ENCODE results near the gene IL7R. TPM values are rescaled to one million over a fixed set of nuclear protein-coding genes. Genes with fewer than 3 reads are reported as not detected.
"Not testable (repeated sequence)": the region's sequence is repeated elsewhere in the genome, so short reads cannot be mapped to it uniquely, and the experiment has no call there.

Gene IL7R
- total and polyA plus RNA-seq, 2 donors (not counting 1 experiment from before 2014, with no cell fraction given), result 67.9 to 266 TPM

DNA sequence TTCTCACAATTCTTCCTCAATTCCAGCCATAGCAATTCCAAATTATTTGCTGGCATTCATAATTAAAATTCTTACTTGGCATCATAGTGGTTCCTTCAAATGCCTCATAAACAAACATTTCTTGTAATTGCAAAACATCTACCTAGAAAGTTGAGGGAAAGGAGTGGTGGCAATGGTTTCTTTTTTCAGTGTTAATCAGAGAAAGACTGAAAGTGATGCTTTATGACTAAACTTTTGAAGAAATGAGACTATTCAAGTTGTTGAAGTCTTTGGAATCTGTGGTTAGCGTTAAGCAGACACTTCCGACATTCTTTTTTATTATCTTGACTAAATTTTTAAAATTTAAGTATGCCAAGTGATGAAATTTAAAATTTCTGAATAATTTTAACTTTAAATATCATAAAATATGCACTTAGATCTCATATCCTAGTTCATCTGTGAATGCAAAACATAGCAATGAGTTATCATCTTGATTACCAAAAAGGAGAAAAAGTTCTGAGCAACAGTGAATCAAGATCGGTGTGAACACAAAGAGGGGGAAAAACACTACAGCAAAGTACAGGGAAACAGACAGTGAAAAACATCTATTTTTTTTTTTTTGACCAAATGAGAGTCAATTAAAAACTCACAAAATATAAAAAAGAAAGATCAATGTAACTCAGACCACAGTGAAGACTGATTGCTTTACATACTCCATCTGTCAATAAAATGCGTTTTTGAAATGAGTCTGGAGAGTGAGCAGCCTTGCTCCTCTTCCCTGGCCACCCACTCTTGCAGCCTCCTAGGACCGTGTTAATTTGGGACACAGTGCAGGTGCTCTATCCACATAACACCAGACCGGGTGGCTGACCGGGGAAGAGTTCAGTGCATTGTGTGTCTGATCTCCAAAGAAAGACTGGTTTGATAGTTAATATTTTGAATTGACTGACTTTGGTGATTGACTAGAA lies 20.6 kb upstream of the IL7R start:
- no peak overlapping the region for H2AFZ ChIP-seq (ENCODE audit: low read length)
- no peak overlapping the region for H3K9ac ChIP-seq (ENCODE audit: insufficient read depth, low read length)
- no peaks in the 10 kb centered on the region for H3K9me3 ChIP-seq (ENCODE audit: control insufficient read depth, insufficient read depth, low read depth, low read length)
- peaks cover 2% of the 10 kb centered on the region for H3K4me1 ChIP-seq (ENCODE audit: control insufficient read depth, extremely low read depth, insufficient read depth, low read length)
- no peaks in the 10 kb centered on the region for H4K20me1 ChIP-seq (ENCODE audit: control insufficient read depth, extremely low read depth, insufficient read depth, low read length)
- TF ChIP-seq, protein P1, sequence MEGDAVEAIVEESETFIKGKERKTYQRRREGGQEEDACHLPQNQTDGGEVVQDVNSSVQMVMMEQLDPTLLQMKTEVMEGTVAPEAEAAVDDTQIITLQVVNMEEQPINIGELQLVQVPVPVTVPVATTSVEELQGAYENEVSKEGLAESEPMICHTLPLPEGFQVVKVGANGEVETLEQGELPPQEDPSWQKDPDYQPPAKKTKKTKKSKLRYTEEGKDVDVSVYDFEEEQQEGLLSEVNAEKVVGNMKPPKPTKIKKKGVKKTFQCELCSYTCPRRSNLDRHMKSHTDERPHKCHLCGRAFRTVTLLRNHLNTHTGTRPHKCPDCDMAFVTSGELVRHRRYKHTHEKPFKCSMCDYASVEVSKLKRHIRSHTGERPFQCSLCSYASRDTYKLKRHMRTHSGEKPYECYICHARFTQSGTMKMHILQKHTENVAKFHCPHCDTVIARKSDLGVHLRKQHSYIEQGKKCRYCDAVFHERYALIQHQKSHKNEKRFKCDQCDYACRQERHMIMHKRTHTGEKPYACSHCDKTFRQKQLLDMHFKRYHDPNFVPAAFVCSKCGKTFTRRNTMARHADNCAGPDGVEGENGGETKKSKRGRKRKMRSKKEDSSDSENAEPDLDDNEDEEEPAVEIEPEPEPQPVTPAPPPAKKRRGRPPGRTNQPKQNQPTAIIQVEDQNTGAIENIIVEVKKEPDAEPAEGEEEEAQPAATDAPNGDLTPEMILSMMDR (conservative IDR thresholded peaks at IDR 0.05 in 1 of 2, IDR thresholded peaks at IDR 0.05 in 1 of 2; ENCODE audit: low read depth in 1 of 2, low read length in 2 of 2), result no peak
- no peak for TF ChIP-seq EZH2 (IDR thresholded peaks at IDR 0.05; ENCODE audit: low read length, missing control alignments)
- no peak for DNase-seq (ENCODE audit: low read depth in 2 of 2)
- no peaks in the 10 kb centered on the region for H3K36me3 ChIP-seq (ENCODE audit: control insufficient read depth, insufficient read depth, low read length)
- H3K4me2 ChIP-seq (ENCODE audit: extremely low read depth, insufficient read depth, low read length), result no peak overlapping the region
- no peak overlapping the region for H3K27ac ChIP-seq (ENCODE audit: insufficient read depth, low read length)
- H3K79me2 ChIP-seq (ENCODE audit: control insufficient read depth, insufficient read depth, low read length), result no peaks in the 10 kb centered on the region
- H3K27me3 ChIP-seq (ENCODE audit: control insufficient read depth, insufficient read depth, low read length), result no peaks in the 10 kb centered on the region
- no peak overlapping the region for H3K4me3 ChIP-seq (replicated peaks in 1 of 4; ENCODE audit: control extremely low read depth in 1 of 4, insufficient read depth in 1 of 4, low read depth in 3 of 4, low read length in 4 of 4)

DNA sequence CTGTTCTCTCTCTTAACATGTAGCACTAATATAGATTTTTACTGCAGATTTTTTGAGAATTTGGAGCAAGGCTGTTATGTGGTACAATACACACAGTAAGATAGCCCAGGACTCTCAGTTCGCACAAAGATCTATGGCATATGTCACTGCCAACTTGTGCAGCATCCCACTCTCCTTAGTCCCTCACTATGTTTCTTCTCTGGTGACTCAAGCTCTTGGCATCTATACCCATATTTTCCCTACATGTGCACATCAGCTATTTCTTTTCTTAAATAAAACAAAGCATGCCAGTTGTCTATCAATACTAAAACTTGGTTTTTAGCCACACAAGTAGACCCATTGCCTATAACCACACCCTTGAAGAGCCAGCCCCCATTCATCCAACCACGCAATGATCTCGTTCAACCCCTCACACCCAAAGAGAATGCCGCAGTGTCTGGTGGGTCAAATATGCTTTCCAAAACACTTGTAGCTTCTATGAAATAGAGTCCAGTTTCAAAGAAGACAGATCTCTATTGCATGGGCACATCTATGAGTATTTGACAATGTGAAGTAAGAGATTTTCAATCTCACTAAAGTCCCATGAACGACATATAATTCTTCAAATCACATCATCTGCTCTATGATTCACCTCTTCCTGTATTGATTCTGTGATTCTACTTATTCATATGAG lies 18.2 kb upstream of the IL7R start:
- Histone ChIP-seq H3K36me3 (ENCODE audit: control insufficient read depth, insufficient read depth, low read length) (no peaks in the 10 kb centered on the region), H3K4me2 (ENCODE audit: extremely low read depth, insufficient read depth, low read length) (no peak overlapping the region), H3K27me3 (ENCODE audit: control insufficient read depth, insufficient read depth, low read length) (no peaks in the 10 kb centered on the region), H4K20me1 (ENCODE audit: control insufficient read depth, extremely low read depth, insufficient read depth, low read length) (no peaks in the 10 kb centered on the region), H3K9me3 (ENCODE audit: control insufficient read depth, insufficient read depth, low read depth, low read length) (no peaks in the 10 kb centered on the region), H3K27ac (ENCODE audit: insufficient read depth, low read length) (no peak overlapping the region), H3K9ac (ENCODE audit: insufficient read depth, low read length) (no peak overlapping the region), H3K79me2 (ENCODE audit: control insufficient read depth, insufficient read depth, low read length) (no peaks in the 10 kb centered on the region), H3K4me3 (replicated peaks in 1 of 4; ENCODE audit: control extremely low read depth in 1 of 4, insufficient read depth in 1 of 4, low read depth in 3 of 4, low read length in 4 of 4) (no peak overlapping the region), H2AFZ (ENCODE audit: low read length) (no peak overlapping the region), H3K4me1 (ENCODE audit: control insufficient read depth, extremely low read depth, insufficient read depth, low read length) (peaks cover 2% of the 10 kb centered on the region)
- peak in 1 of 2 donors; percentile 11 for DNase-seq (ENCODE audit: low read depth in 2 of 2)
- TF ChIP-seq, protein P1 (conservative IDR thresholded peaks at IDR 0.05 in 1 of 2, IDR thresholded peaks at IDR 0.05 in 1 of 2; ENCODE audit: low read depth in 1 of 2, low read length in 2 of 2), result no peak
- TF ChIP-seq EZH2 (IDR thresholded peaks at IDR 0.05; ENCODE audit: low read length, missing control alignments), result no peak

DNA sequence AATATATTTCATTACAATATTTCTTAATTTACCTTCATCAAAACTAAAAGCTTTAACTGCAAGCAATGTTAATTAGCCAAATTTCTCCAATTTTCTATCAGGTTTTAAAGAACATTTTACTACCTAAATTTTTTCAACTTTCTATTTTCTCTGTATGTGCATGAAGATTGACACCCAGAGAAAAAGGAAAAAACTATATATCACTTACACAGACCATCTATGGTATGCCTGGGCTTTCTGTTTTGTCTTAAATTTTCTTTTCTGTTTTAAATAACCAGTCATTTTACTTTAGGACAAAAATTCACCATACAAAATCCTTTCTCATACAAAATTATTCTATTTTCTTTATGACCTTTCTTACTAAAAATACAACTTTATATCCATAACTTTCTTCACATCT lies 13.8 kb upstream of the IL7R start:
- Histone ChIP-seq H3K4me3 (replicated peaks in 1 of 4; ENCODE audit: control extremely low read depth in 1 of 4, insufficient read depth in 1 of 4, low read depth in 3 of 4, low read length in 4 of 4) (no peak overlapping the region), H3K27me3 (ENCODE audit: control insufficient read depth, insufficient read depth, low read length) (no peaks in the 10 kb centered on the region), H3K27ac (ENCODE audit: insufficient read depth, low read length) (no peak overlapping the region), H3K9me3 (ENCODE audit: control insufficient read depth, insufficient read depth, low read depth, low read length) (no peaks in the 10 kb centered on the region), H3K79me2 (ENCODE audit: control insufficient read depth, insufficient read depth, low read length) (no peaks in the 10 kb centered on the region), H2AFZ (ENCODE audit: low read length) (no peak overlapping the region), H3K4me2 (ENCODE audit: extremely low read depth, insufficient read depth, low read length) (no peak overlapping the region), H3K9ac (ENCODE audit: insufficient read depth, low read length) (no peak overlapping the region), H3K36me3 (ENCODE audit: control insufficient read depth, insufficient read depth, low read length) (no peaks in the 10 kb centered on the region), H4K20me1 (ENCODE audit: control insufficient read depth, extremely low read depth, insufficient read depth, low read length) (no peaks in the 10 kb centered on the region), H3K4me1 (ENCODE audit: control insufficient read depth, extremely low read depth, insufficient read depth, low read length) (peaks cover 2% of the 10 kb centered on the region)
- TF ChIP-seq, protein P1 (conservative IDR thresholded peaks at IDR 0.05 in 1 of 2, IDR thresholded peaks at IDR 0.05 in 1 of 2; ENCODE audit: low read depth in 1 of 2, low read length in 2 of 2), result no peak
- no peak for TF ChIP-seq EZH2 (IDR thresholded peaks at IDR 0.05; ENCODE audit: low read length, missing control alignments)
- no peak for DNase-seq (ENCODE audit: low read depth in 2 of 2)

DNA sequence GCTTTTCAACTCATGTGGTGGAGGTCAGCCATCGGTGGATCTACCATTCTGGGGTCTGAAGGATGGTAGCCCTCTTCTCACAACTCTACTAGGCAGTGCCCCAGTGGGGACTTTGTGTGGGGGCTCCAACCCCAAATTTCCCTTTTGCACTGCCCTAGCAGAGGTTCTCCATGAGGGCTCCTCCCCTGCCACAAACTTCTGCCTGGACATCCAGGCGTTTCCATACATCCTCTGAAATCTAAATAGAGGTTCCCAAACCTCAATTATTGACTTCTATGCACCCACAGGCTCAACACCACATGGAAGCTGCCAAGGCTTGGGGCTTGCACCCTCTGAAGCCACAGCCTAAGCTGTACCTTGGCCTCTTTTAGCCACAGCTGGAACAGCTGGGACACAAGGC lies 11.2 kb upstream of the IL7R start:
- H3K4me2 ChIP-seq (ENCODE audit: extremely low read depth, insufficient read depth, low read length); H3K4me3 ChIP-seq (replicated peaks in 1 of 4; ENCODE audit: control extremely low read depth in 1 of 4, insufficient read depth in 1 of 4, low read depth in 3 of 4, low read length in 4 of 4); H2AFZ ChIP-seq (ENCODE audit: low read length); H3K4me1 ChIP-seq (ENCODE audit: control insufficient read depth, extremely low read depth, insufficient read depth, low read length); DNase-seq (ENCODE audit: low read depth in 2 of 2); H3K36me3 ChIP-seq (ENCODE audit: control insufficient read depth, insufficient read depth, low read length); H3K9me3 ChIP-seq (ENCODE audit: control insufficient read depth, insufficient read depth, low read depth, low read length); H3K27ac ChIP-seq (ENCODE audit: insufficient read depth, low read length); H3K9ac ChIP-seq (ENCODE audit: insufficient read depth, low read length); H3K27me3 ChIP-seq (ENCODE audit: control insufficient read depth, insufficient read depth, low read length); H4K20me1 ChIP-seq (ENCODE audit: control insufficient read depth, extremely low read depth, insufficient read depth, low read length); H3K79me2 ChIP-seq (ENCODE audit: control insufficient read depth, insufficient read depth, low read length): not testable (repeated sequence)
